HG03565 (cell line): Measurements from ENCODE around the gene AP1G2.
"Not testable (repeated sequence)": the region's sequence is repeated elsewhere in the genome, so short reads cannot be mapped to it uniquely, and the experiment has no call there.

Experiments
- ATAC-seq: cut with Tn5 transposase; IDR thresholded peaks from one replicate; pipeline ENCODE4 v1.9.1; 2021; ENCODE audit warnings: mild to moderate bottlenecking, moderate library complexity; ENCODE audit not compliant: unreplicated experiment

AP1G2 gene, protein sequence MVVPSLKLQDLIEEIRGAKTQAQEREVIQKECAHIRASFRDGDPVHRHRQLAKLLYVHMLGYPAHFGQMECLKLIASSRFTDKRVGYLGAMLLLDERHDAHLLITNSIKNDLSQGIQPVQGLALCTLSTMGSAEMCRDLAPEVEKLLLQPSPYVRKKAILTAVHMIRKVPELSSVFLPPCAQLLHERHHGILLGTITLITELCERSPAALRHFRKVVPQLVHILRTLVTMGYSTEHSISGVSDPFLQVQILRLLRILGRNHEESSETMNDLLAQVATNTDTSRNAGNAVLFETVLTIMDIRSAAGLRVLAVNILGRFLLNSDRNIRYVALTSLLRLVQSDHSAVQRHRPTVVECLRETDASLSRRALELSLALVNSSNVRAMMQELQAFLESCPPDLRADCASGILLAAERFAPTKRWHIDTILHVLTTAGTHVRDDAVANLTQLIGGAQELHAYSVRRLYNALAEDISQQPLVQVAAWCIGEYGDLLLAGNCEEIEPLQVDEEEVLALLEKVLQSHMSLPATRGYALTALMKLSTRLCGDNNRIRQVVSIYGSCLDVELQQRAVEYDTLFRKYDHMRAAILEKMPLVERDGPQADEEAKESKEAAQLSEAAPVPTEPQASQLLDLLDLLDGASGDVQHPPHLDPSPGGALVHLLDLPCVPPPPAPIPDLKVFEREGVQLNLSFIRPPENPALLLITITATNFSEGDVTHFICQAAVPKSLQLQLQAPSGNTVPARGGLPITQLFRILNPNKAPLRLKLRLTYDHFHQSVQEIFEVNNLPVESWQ

DNA sequence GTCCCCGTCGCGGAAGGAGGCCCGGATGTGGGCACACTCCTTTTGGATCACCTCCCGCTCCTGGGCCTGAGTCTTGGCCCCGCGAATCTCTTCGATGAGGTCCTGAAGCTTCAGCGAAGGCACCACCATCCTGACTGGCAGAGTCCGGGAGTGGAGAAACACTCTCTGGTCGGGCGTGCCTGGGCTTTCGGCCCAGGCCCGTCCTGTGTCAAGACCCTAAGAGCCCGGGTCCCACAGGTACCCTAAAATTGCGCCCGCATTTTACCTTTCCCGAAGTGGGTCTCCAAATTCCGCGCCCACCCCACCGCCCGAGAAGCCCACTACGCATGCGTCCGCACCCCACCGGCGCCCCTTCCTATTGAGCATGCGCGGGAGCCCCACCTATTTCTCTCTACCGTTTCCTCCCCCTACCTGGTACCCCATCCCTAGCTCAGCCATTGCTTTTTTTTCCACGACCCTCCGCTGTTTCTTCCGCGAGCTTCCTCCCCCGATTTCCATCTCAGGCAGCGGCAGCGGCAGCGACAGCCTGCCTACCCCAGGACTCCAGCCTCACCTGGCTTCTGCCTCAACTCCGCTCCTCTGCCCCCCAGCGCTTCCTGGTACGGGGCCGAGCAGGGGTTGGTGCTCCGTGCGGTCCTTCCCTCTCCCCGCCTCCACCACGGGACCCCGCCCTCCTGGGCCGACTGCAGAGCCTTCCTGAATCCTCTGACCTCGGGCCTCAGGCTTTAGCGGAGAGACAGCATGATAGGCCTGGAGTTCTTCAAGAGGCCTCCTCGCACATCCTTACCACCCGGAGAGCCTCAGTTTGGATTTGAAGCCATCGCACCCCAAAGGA lies at the start of gene AP1G2:
Gene AP1G2 (minus strand): TSS at position 606 of the 835 bp plus-strand sequence. CDS start 477 bp downstream, at position 129.
- peak; percentile 73 for ATAC-seq

DNA sequence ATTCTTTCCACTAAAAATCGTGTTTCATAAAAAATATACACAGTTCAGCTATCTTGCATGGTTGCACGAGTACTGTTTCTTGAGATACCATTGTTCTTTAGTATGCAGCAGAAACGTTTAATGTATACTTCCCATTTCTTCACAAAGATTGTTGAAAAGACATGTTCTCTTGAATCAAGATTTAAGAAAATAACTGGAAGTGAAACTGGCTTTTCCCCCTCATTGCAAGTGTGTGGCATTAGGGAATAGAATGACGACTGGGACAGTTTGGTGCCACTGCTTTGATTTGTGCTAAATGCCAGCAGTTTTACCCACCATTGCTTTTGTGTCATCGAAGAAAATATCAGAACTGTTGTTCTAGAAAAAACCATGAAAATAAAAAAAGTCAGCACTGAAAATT lies 48.3 kb upstream of the AP1G2 start:
- ATAC-seq, result no peak

DNA sequence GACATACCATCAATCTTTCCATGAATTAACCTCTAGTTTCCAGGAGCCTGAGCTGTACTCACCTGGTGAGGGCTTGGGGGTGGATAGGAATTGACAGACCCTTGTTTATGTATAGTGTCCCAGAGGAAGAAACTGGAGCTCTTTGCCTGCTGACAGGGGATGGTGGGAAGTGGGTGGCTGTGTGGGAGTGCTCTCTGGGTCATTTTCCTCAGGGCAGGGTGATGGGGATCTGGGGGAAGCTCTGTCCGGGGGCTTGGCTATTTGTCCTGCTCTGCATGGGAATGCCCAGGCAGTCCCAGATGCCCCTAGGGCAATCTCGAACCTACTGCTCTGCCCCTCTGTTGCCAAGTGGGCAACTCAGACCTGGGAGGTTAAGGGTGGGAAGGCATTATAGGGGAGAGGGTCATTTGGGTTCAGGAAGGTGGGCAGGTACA lies 46.8 kb upstream of the AP1G2 start:
- no peak for ATAC-seq

DNA sequence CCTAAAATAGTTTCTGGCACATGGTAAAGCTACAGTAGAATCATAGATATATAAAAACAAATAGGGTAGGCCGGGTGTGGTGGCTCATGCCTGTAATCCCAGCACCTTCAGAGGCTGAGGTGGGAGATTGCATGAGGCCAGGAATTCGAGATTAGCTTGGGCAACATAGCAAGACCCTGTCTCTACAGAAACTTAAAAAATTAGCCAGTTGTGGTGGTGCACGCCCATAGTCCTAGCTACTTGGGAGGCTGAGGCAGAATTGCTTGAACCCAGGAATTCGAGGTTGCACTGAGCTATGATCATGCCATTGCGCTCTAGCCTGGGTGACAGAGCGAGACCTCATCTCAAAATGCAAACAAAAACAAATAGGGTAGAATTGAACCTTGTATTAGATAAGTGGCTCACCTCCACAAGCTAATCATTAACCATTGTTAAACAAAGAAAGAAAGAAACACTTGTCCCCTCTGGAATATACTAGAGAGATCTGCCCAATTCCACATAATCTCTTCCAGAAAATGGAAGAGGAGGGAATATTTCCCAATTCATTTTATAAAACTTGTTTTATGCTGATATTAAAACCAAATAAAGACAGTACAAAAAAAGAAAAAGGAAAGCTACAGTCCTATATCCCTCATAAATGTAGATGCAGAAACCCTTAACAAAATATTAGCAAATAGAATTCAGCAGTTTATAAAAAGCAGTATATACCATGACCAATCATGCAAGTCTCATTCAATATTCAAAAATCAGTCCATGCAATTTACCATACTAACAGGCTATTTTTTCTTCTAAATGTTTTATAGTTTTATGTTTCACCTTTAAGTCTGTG lies 45.9 kb upstream of the AP1G2 start:
- ATAC-seq, result no peak

DNA sequence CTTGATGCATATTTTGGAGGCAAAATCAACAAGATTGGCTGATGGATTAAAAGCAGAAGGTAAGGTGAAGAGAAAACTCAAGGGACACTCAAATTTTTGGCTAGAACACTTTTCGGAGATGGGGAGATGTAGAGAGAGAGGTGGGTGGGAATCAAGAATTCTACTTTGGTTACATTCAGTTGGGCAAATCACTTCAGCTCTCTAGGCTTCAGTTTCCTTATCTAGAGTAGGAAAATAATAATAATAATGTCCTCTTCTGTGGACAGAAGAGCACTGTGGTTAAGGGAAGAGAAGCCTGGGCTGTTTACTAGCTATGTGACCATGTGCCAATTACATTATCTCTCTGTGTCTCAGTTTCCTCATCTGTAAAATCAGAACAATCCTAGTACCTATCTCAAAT lies 45.2 kb upstream of the AP1G2 start:
- no peak for ATAC-seq

DNA sequence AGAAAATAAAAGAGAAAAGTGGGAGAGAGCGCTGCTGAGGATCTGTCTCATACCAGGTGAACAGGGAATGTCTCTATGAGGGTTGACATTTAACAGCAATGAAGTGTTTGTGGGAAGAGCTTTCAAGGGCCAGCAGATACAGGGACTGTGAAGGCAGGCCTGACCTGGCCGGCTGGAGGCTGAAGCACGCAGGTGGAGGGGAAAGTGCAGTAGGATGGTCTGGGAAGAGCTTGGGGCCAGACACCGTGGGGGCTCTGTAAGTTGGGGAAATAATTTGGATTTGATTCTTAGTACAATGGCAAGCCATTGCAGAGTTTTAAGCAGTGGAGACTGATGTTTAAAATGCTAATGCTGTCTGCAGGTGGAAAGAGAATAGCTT lies 44.8 kb upstream of the AP1G2 start:
- no peak for ATAC-seq

DNA sequence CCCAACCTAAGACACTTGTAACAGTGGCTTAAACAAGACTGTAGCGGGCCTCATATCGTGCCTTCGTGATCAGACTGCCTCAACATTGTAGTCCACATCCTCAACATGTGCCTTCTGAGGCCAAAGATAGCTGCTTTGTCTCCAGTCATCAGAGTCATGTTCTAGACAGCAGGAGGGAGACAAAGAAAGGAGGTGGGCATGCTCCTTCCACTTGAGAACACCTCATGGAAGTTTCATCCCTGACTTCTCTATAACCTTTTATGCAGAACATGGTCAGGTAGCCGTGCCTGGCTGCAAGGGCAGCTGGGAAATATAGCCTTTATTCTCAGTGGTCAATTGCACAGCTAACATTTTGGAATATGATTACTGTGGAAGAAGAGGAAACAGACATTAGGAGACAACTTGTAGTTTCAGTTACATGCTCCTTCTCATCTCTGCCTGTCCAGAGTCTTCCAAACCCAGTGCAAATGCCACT lies 43.3 kb upstream of the AP1G2 start:
- no peak for ATAC-seq

DNA sequence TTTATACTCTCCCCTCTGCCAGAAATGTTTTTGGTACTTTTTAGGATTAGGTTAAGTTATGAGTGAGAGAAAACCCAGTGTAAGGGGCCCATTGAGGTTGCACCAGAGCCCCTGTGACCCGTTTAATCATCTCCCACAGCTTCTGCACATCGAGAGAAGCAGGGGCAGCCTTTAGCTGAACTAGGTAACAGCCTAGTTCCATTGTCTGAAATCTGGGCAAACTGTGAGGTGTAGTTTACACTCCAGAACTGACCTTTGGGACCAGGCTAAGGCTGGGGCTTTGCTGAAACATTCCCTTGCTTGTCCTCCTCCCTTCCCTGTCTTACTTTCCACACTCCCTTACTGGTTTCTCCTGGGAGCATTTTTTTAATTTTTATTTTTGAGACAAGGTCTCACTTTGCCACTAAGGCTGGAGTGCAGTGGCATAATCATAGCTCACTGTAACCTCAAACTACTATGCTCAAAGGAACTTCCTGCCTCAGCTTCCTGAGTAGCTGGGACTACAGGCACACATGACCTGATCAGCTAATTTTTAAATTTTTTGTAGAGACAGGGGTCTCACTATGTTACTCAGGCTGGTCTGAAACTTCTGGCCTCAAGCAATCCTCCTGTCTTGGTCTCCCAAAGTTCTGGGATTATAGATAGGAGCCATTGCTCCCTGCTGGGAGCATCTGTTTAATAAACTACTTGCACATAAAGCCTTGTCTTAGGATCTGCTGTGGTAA lies 42.7 kb upstream of the AP1G2 start:
- no peak for ATAC-seq

DNA sequence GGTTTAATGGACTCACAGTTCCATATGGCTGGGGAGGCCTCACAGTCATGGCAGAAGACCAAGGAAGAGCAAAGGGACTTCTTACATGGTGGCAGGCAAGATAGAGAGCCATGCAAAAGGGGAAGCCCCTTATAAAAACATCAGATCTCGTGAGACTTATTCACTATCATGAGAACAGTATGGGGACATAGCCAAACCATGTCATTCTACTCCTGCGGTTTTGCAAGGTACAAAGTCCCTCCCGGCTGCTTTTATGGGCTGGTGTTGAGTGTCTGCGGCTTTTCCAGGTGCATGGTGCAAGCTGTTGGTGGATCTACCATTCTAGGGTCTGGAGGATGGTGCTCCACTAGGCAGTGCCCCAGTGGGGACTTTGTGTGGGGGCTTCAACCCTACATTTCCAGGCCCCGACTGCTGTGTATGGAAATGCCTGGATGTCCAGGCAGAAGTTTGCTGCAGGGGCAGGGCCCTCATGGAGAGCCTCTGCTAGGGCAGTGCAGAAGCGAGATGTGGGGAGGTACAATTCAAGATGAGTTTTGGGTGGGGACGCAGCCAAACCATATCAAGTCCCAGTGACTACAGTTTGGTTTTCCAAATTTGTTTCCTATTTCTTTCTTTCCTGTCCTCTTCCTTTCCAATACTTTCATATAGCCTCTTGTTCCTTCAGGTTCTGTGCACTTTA lies 42.0 kb upstream of the AP1G2 start:
- not testable (repeated sequence) for ATAC-seq

DNA sequence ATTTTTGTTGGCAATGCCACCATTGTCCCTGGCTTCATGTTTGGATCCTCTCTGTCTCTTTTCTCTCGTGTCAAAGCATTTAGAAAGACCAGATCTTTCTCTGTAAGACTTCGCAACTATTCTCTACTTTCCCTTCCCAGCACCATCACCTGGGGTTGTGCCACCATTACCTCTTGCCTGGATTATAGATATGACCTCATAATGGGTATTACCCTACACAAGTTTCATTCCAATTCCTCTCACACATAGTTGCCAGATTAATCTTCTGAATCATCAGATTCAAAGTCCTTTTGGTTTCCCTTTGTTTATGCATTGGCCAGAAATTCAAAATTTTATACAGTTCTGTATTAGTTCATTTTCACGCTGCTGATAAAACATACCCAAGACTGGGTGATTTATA lies 41.4 kb upstream of the AP1G2 start:
- no peak for ATAC-seq

DNA sequence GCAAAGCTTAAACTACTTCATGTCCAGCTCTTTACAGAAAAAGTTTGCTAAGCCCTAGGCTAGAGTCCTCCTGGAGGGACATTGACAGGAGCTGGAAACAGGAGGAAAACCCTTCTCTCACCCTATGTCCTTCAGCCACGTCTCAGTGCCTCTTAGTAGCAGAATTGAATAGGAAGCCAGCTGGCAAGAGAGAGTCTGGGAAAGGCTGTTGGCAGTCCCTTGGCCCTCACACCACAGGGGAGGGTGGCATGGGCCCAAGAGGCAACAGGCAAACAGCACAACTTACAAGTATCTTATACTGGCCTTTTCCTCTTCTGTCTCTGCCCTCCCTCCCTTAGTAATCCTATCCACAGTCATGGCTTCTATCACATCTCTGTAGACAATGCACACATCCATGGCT lies 40.9 kb upstream of the AP1G2 start:
- ATAC-seq, result no peak

DNA sequence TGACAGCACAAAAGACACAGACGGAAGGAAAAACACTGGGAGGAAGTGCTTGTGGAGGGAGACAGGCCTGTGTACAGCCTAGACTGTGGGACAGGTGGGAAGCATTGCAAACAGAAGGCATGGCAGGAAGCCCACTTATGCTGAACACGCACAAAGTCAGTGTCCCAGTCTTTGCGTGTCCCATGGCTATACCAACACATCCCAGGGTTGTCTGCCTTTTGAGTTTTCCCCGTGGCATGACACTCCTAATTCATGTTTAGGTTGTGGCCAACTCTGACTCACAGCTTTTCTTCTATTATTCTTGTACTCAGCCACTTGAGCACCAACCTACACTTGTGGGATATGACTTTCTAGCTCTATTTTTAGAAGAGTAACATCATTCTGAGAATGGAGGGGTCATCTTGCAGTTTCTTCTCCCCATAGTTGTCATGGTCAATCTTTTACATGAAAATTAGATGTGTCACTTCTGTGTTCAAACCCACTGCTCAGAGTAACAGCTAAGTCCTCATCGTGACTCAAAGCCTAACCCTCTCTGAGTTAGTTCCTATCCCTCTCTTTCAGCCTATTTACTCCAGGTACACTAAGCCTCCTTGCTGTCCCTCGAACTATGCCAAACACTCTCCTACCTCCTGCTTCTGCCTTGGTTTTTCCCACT lies 38.5 kb upstream of the AP1G2 start:
- peak; percentile 87 for ATAC-seq

DNA sequence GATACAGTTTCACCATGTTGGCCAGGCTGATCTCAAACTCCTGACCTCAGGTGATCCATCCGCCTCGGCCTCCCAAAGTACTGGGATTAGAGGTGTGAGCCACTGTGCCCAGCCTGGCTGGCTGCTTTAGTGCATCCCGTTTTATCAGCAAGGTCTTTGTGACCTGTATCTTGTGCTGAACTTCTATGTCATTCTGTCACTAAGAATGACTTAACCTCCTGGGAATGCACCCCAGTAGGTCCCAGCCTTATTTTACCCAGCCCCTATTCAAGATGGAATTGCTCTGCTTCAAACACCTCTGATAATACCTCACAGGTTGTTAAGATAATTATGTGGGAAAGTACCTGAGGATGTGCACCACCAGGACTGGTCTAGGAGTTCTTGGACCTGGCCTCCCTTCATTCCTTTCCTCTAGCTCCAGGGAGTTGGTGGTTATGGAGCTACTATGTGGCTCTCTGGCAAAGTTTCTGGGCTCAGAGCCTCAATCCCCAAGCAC lies 37.1 kb upstream of the AP1G2 start:
- no peak for ATAC-seq

DNA sequence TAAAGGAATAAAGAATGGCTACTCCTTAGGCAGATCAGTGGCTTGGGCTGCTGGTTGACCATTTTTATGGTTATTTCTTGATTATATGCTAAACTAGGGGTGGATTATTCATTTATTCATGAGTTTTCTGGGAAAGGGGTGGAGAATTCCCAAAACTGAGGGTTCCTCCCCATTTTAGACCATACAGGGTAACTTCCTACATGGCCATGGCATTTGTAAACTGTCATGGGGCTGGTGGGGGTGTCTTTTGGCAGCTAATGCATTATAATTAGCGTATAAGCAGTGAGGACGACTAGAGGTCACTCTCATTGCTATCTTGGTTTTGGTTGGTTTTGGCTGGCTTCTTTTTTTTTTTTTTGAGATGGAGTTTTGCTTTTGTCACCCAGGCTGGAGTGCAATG lies 36.6 kb upstream of the AP1G2 start:
- ATAC-seq, result no peak

DNA sequence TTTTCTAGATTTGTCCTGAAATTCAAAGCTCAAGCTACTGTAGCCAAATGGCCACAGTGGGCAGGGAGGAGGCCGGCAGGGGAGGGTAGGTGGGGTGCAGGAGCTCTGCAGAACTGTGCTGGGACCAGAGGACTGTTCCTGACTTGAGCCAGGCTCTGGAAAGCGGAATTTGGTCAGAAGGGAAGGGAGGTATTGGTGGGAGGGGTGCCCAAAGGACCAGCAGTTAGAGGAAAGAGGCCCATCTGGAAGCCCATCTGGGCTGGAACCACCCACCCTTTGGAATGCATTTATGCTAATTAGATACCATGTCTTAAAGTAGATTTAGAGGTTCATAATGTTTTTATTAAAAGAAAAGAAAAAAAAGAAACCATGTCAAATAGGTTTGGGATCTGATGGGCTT lies 35.5 kb upstream of the AP1G2 start:
- no peak for ATAC-seq

DNA sequence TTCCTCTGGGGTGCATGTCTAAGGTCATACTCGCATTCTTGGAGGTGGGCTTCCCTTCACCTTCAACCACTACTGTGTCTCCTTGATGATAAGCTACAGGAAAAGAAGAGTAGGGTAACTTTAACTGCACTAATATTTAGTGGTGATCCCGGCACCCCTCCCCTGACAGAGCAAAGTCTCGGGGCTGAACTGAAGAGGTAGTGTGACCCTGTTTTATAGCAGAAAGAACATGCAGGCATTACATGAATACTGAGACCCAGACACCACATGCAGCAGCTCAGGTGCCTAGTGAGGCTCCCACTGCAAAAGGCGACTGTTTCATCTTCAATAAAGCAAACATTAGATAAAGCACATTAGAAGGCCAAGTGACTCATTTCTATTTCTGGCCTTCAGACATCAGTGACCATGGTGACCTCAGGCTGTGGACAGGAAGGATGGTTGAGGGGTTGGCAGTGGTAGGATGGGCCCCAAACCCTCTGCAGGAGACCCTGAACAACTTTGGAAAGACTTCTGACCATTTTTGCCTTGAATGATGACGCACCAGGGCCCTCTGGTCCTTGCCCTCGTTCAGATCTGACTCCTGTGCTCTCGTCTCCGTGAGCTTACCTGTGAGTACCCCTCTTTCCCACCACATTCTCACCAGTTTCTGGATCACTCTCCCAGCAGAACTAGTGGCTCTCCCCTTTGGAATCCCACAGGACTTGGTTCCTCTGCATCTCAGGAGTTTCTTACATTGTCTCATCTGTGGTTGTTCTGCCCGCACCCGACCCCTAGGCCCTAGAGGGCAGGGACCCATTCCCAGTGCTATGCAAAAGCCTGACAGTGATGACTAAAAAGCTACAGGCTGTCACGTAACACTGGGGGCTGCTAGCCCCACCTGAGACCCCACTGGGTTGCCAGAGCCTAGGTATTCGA lies 34.8 kb upstream of the AP1G2 start:
- no peak for ATAC-seq

DNA sequence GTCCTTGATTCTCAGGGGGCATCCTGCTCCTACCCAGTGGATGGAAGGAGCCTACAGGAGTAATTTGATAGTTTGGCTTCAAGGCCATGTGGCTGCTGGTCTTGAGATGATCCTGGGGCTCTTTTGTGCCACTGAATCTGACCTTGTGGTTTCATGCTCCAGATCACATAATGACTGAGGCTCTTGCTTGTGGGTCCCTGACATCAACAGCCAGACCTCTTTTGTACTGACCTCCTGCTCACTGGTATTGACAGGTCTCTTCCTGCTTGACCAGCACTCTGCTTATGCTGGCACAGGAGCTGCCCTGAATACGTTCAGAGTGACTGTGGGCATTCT lies 34.2 kb upstream of the AP1G2 start:
- no peak for ATAC-seq

DNA sequence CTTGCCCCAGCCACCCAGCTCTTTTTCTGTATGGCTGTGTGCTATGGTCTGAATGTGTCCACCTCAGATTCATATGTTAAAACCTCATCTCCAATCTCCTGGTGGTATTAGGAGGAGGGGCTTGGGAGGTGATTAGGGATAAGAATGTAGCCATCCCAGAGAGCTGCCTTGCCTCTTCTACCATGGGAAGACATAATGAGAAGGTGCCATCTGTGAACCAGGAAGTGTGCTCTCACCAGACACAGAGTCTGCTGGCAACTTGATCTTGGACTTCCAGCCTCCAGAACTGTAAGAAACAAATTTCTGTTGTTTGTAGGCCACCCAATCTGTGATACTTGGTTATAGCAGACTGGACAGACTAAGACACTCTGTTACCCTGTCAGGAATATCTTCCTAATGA lies 33.8 kb upstream of the AP1G2 start:
- ATAC-seq, result no peak
